Esophagus muscularis mucosa (tissue), 3 donors: ENCODE data around the gene ZNF280B.

Experiments
- POLR2A ChIP-seq: fragments of 450-650 bp; IDR thresholded peaks from one replicate; pipeline ENCODE4 v1.6.1; 2017; ENCODE audit warnings: antibody characterized with exemption, moderate library complexity, mild to moderate bottlenecking, low read depth
- TF ChIP-seq, protein P1 (sequence below), 3 experiments: fragments of 200-600 bp in 2 of 3; fragments of 450-650 bp in 1 of 3; sonication (generic) in 2 of 3; IDR thresholded peaks; one replicate each; pipeline ENCODE4 v1.5.1; 2017 to 2019; ENCODE audit warnings: antibody characterized with exemption in 3 of 3, mild to moderate bottlenecking in 2 of 3, moderate library complexity in 1 of 3

DNA sequence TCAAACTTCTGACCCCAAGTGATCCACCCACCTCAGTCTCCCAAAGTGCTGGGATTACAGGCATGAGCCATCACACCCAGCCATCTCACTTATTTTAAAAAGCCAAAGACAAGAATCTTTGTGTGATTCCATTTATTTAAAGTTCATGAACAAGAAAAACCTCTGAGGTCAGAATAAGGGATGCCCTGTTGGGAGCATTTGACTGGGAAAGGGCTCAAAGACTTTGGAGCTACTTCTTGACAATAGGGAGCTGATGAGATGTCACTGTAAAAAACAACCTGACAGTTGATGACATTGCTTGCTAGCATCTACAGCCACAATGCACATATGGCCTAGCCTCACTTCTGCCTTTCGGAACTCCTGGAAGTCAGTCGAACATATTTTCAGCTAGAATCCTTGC is 5.1 kb upstream of the ZNF280B start:
- no peak for TF ChIP-seq POLR2A
- TF ChIP-seq, protein P1, sequence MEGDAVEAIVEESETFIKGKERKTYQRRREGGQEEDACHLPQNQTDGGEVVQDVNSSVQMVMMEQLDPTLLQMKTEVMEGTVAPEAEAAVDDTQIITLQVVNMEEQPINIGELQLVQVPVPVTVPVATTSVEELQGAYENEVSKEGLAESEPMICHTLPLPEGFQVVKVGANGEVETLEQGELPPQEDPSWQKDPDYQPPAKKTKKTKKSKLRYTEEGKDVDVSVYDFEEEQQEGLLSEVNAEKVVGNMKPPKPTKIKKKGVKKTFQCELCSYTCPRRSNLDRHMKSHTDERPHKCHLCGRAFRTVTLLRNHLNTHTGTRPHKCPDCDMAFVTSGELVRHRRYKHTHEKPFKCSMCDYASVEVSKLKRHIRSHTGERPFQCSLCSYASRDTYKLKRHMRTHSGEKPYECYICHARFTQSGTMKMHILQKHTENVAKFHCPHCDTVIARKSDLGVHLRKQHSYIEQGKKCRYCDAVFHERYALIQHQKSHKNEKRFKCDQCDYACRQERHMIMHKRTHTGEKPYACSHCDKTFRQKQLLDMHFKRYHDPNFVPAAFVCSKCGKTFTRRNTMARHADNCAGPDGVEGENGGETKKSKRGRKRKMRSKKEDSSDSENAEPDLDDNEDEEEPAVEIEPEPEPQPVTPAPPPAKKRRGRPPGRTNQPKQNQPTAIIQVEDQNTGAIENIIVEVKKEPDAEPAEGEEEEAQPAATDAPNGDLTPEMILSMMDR (IDR thresholded peaks at IDR 0.05): no peak
